ENCODE results near the gene TCERG1L. TPM values are rescaled to one million over a fixed set of nuclear protein-coding genes. Genes with fewer than 3 reads are reported as not detected.

TCERG1L gene
- total and polyA plus RNA-seq, 9 of the 15 experiments (the other 6 are each of a cell fraction or from before 2014, with no cell fraction given): not detected

GRCh38 chr10:131070856-131071255, 240.7 kb downstream of the TCERG1L start:
- DNase-seq (ENCODE audit: extremely low read depth in 1 of 4, low spot score in 3 of 4) (no peak), ATAC-seq (no peak), FAIRE-seq (no peak)
- H3K4me2 ChIP-seq (ENCODE audit: insufficient read depth, low read length): no peak overlapping the region
- H3K36me3 ChIP-seq (ENCODE audit: control insufficient read depth, insufficient read depth, low read length): no peaks in the 10 kb centered on the region
- no peaks in the 10 kb centered on the region for H4K20me1 ChIP-seq (replicated peaks; ENCODE audit: control insufficient read depth, insufficient read depth, low read length)
- POLR2A ChIA-PET: no interaction called here
- no peak overlapping the region for H3K4me3 ChIP-seq
- WGBS (ENCODE audit: insufficient coverage, low coverage, missing lambda C conversion rate): 3% methylated on average over 5 of the region's 7 CpGs
- no peaks in the 10 kb centered on the region for H3K9me1 ChIP-seq (ENCODE audit: control insufficient read depth, insufficient read depth, low read length)
- CTCF ChIA-PET (ENCODE audit: low intra/inter-chr PET ratio): no interaction called here
- no peak overlapping the region for H2AFZ ChIP-seq (ENCODE audit: low read depth, low read length)
- no peak overlapping the region for H3K27ac ChIP-seq (ENCODE audit: extremely low read depth, low read depth, low read length)
- no peaks in the 10 kb centered on the region for H3K79me2 ChIP-seq (ENCODE audit: control insufficient read depth, insufficient read depth, low read length)
- no TSS peak for BruUV-seq (replicated peaks)
- no peaks in the 10 kb centered on the region for H3K27me3 ChIP-seq (ENCODE audit: control insufficient read depth in 2 of 2, insufficient read depth in 2 of 2, low read length in 2 of 2)
- H3K4me1 ChIP-seq (replicated peaks in 1 of 2; ENCODE audit: control insufficient read depth in 2 of 2, insufficient read depth in 2 of 2, low read length in 2 of 2): no peaks in the 10 kb centered on the region
- intact Hi-C loops (cut with micrococcal nuclease): no loop called here
- H3K9me3 ChIP-seq (replicated peaks; ENCODE audit: control insufficient read depth, insufficient read depth, low read depth, low read length): no peaks in the 10 kb centered on the region; the same call in 1 of the 2 replicates
- H3K9ac ChIP-seq (ENCODE audit: insufficient read depth in 1 of 2, low read depth in 2 of 2, low read length in 2 of 2): no peak overlapping the region
- in situ Hi-C loops (cut with MboI): no loop called here
- no peak for TF ChIP-seq KDM1A (IDR thresholded peaks at IDR 0.05)
- TF ChIP-seq ZNF589 (CRISPR knock-in tag; IDR thresholded peaks at IDR 0.05; ENCODE audit: low read depth): no peak
- TF ChIP-seq SAFB (IDR thresholded peaks at IDR 0.05; ENCODE audit: borderline replicate concordance, low read depth, low read length): no peak
- no peak for TF ChIP-seq ZFP1 (CRISPR knock-in tag; IDR thresholded peaks at IDR 0.05)
- TF ChIP-seq FOXP1 (CRISPR knock-in tag; IDR thresholded peaks at IDR 0.05): no peak
- TF ChIP-seq, protein P1, sequence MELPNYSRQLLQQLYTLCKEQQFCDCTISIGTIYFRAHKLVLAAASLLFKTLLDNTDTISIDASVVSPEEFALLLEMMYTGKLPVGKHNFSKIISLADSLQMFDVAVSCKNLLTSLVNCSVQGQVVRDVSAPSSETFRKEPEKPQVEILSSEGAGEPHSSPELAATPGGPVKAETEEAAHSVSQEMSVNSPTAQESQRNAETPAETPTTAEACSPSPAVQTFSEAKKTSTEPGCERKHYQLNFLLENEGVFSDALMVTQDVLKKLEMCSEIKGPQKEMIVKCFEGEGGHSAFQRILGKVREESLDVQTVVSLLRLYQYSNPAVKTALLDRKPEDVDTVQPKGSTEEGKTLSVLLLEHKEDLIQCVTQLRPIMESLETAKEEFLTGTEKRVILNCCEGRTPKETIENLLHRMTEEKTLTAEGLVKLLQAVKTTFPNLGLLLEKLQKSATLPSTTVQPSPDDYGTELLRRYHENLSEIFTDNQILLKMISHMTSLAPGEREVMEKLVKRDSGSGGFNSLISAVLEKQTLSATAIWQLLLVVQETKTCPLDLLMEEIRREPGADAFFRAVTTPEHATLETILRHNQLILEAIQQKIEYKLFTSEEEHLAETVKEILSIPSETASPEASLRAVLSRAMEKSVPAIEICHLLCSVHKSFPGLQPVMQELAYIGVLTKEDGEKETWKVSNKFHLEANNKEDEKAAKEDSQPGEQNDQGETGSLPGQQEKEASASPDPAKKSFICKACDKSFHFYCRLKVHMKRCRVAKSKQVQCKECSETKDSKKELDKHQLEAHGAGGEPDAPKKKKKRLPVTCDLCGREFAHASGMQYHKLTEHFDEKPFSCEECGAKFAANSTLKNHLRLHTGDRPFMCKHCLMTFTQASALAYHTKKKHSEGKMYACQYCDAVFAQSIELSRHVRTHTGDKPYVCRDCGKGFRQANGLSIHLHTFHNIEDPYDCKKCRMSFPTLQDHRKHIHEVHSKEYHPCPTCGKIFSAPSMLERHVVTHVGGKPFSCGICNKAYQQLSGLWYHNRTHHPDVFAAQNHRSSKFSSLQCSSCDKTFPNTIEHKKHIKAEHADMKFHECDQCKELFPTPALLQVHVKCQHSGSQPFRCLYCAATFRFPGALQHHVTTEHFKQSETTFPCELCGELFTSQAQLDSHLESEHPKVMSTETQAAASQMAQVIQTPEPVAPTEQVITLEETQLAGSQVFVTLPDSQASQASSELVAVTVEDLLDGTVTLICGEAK (IDR thresholded peaks at IDR 0.05): no peak
- TF ChIP-seq, protein P1 (CRISPR knock-in tag; IDR thresholded peaks at IDR 0.05): no peak
- no peak for TF ChIP-seq GMEB1 (CRISPR knock-in tag; IDR thresholded peaks at IDR 0.05)
- TF ChIP-seq MBD2 (IDR thresholded peaks at IDR 0.05; ENCODE audit: borderline replicate concordance, low read depth): no peak
- TF ChIP-seq POLR3G (IDR thresholded peaks at IDR 0.05; ENCODE audit: extremely low read depth, insufficient read length, insufficient replicate concordance): no peak
- TF ChIP-seq CBX2 (IDR thresholded peaks at IDR 0.05; ENCODE audit: insufficient read depth, low read length, poor library complexity, severe bottlenecking): no peak
- TF ChIP-seq, protein P2, sequence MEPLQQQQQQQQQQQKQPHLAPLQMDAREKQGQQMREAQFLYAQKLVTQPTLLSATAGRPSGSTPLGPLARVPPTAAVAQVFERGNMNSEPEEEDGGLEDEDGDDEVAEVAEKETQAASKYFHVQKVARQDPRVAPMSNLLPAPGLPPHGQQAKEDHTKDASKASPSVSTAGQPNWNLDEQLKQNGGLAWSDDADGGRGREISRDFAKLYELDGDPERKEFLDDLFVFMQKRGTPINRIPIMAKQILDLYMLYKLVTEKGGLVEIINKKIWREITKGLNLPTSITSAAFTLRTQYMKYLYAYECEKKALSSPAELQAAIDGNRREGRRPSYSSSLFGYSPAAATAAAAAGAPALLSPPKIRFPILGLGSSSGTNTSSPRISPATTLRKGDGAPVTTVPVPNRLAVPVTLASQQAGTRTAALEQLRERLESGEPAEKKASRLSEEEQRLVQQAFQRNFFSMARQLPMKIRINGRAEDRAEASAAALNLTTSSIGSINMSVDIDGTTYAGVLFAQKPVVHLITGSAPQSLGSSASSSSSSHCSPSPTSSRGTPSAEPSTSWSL (CRISPR knock-in tag; IDR thresholded peaks at IDR 0.05; ENCODE audit: borderline replicate concordance): no peak
